ENCODE data around the gene BLZF1.

- TF ChIP-seq CTCF (IDR thresholded peaks at IDR 0.05) (no peak), POLR2A (IDR thresholded peaks at IDR 0.05) (no peak), EP300 (IDR thresholded peaks at IDR 0.05) (no peak)
Observed at GRCh38 chr1:169421309-169421708, 53.3 kb downstream of the BLZF1 start.
